ENCODE results near the gene MRTFB.

DNA sequence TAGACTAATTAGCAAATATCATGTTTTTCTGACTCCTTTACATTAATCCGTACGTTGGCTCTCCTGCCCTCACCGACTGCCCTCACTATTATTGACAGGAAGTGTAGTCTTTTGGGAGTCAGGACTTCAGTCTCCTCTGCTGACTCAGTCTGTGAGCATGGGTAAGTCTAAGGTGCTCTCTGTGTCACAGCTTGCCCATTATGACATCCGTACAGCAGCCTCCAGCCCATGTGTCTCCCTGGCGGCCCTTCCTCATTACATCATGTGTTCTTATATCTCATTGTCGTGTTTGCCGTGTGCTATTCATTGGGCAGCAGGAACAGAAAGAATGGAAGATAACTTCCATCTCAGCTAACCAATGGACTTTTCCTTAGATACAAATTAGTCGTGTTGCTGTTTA lies 77.5 kb downstream of the MRTFB start:
- TF ChIP-seq, protein P1, sequence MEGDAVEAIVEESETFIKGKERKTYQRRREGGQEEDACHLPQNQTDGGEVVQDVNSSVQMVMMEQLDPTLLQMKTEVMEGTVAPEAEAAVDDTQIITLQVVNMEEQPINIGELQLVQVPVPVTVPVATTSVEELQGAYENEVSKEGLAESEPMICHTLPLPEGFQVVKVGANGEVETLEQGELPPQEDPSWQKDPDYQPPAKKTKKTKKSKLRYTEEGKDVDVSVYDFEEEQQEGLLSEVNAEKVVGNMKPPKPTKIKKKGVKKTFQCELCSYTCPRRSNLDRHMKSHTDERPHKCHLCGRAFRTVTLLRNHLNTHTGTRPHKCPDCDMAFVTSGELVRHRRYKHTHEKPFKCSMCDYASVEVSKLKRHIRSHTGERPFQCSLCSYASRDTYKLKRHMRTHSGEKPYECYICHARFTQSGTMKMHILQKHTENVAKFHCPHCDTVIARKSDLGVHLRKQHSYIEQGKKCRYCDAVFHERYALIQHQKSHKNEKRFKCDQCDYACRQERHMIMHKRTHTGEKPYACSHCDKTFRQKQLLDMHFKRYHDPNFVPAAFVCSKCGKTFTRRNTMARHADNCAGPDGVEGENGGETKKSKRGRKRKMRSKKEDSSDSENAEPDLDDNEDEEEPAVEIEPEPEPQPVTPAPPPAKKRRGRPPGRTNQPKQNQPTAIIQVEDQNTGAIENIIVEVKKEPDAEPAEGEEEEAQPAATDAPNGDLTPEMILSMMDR (IDR thresholded peaks at IDR 0.05) = no peak
- TF ChIP-seq POLR2A (IDR thresholded peaks at IDR 0.05) = no peak

All from lower leg skin (tissue), 3 donors.